ENCODE data around the gene FANCM.
A peak's percentile ranks its signal among the peaks of the same experiment; 100 is the strongest.

FANCM gene

GRCh38 chr14:45104561-45104960 lies 31.2 kb upstream of the FANCM start:
- no peaks in the 10 kb centered on the region for H3K9me3 ChIP-seq (replicated peaks in 1 of 11)
- no peaks in the 10 kb centered on the region for H3K27me3 ChIP-seq
- H3K4me1 ChIP-seq, result no peaks in the 10 kb centered on the region
- no peak overlapping the region for H3K4me2 ChIP-seq
- peaks cover 0 to 26% (median 5%) of the 10 kb centered on the region in 11 experiments; a peak in 12 of 22 replicates for H4K20me1 ChIP-seq
- peaks cover 73 to 100% (median 93%) of the 10 kb centered on the region in 11 experiments for H3K36me3 ChIP-seq
- TF ChIP-seq Cebpa-rat (IDR thresholded peaks at IDR 0.05), result no peak
- no peak overlapping the region for H3K9ac ChIP-seq
- no peak overlapping the region for H3K4me3 ChIP-seq
- H3K27ac ChIP-seq, result no peak overlapping the region

DNA sequence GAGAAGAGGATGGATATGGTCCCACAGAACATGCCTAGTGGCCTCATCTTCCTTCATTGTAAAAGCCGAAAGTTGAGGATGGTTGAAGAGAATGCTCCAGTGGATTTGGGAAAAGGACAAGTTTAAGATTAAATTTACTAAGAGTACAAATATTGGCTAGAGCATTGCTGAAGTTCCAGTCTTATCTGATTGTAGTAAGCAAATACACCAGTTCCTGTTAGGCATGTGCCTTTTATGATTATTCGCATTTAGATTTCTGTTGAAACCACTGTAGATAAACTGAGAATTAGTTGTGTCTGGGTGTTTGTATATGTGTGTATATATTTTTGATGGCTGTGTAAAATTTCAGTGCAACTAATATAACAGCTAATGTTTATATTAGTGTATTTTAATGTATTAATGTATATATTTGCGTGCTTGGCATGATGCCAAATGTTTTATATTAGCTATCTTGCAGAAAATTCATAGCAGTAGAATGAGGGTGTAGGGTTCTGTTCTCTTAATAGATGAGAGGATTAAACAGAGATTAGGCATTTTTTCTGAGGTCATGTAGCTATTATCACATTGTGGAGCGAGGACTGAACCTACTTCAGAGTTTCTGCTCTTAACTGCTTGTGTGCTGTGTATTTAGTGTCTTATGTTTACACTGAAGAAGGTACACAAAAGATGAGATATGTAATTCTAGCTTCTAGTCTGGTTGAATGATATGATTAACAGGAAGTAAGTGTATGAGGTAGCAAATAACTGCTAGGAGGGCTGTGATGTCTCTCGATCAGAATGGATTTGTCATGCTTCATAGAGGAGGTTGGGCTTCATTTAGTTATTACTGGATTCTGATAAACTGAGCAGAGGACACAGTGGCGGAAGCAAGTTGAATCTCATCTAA lies 22.6 kb upstream of the FANCM start:
- Histone ChIP-seq H3K4me2 (no peak overlapping the region), H3K27ac (no peak overlapping the region), H3K36me3 (peaks cover 90 to 100% (median 95%) of the 10 kb centered on the region in 11 experiments)

GRCh38 chr14:45114327-45114726 lies 21.4 kb upstream of the FANCM start:
- no peaks in the 10 kb centered on the region for H3K9me3 ChIP-seq (replicated peaks in 1 of 11)
- no peaks in the 10 kb centered on the region for H3K27me3 ChIP-seq
- H3K4me3 ChIP-seq, result no peak overlapping the region
- H3K27ac ChIP-seq, result no peak overlapping the region
- peaks cover 0 to 23% (median 7%) of the 10 kb centered on the region in 11 experiments; a peak in 11 of 22 replicates for H4K20me1 ChIP-seq
- peaks cover 94 to 100% (median 98%) of the 10 kb centered on the region in 11 experiments for H3K36me3 ChIP-seq
- H3K9ac ChIP-seq, result no peak overlapping the region
- no peaks in the 10 kb centered on the region for H3K4me1 ChIP-seq
- H3K4me2 ChIP-seq, result no peak overlapping the region
- TF ChIP-seq Cebpa-rat (IDR thresholded peaks at IDR 0.05), result no peak

More for the DNA sequence above, 22.6 kb upstream of the FANCM start:
- TF ChIP-seq Cebpa-rat (IDR thresholded peaks at IDR 0.05), result no peak
- Histone ChIP-seq H3K4me1 (no peaks in the 10 kb centered on the region), H4K20me1 (peaks cover 0 to 23% (median 7%) of the 10 kb centered on the region in 11 experiments; a peak in 11 of 22 replicates), H3K9me3 (replicated peaks in 1 of 11) (no peaks in the 10 kb centered on the region), H3K4me3 (no peak overlapping the region), H3K27me3 (no peaks in the 10 kb centered on the region), H3K9ac (no peak overlapping the region)

- no peak overlapping the region for H3K27ac ChIP-seq
- no peaks in the 10 kb centered on the region for H3K9me3 ChIP-seq (replicated peaks in 1 of 11)
- no peak for TF ChIP-seq Cebpa-rat (IDR thresholded peaks at IDR 0.05)
- peaks cover 0 to 17% (median 4%) of the 10 kb centered on the region in 11 experiments; a peak in 12 of 22 replicates for H4K20me1 ChIP-seq
- H3K4me2 ChIP-seq, result no peak overlapping the region
- peaks cover 88 to 100% (median 99%) of the 10 kb centered on the region in 11 experiments for H3K36me3 ChIP-seq
- H3K4me3 ChIP-seq, result no peak overlapping the region
- H3K27me3 ChIP-seq, result no peaks in the 10 kb centered on the region
- H3K9ac ChIP-seq, result no peak overlapping the region
- H3K4me1 ChIP-seq, result no peaks in the 10 kb centered on the region
These were observed 17.1 kb upstream of the FANCM start for GRCh38 chr14:45118594-45118993.

DNA sequence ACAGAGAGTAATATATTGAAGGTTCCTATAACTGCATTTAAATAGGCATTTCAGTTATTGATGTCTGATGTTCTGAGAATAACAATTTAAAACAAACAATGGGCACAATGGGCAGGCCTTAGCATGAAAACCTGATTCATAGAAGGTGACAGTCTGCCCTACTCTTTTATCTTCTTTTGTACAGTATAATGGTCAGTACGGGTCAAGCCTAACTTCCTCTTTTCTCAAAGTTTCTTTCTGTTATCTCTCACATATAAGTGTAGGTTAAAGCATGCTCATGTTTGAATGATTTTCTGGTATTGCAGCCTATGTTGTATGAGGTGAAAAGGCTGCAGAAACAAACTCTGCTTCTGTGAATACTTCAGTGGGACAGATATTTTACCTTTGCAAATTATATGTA lies 15.6 kb upstream of the FANCM start:
- no peaks in the 10 kb centered on the region for H3K9me3 ChIP-seq (replicated peaks in 1 of 11)
- no peak overlapping the region for H3K9ac ChIP-seq
- H3K4me1 ChIP-seq, result no peaks in the 10 kb centered on the region
- H4K20me1 ChIP-seq, result peaks cover 0 to 16% (median 4%) of the 10 kb centered on the region in 11 experiments; a peak in 10 of 22 replicates
- no peak for TF ChIP-seq Cebpa-rat (IDR thresholded peaks at IDR 0.05)
- H3K27ac ChIP-seq, result no peak overlapping the region
- H3K4me2 ChIP-seq, result no peak overlapping the region
- H3K4me3 ChIP-seq, result no peak overlapping the region
- no peaks in the 10 kb centered on the region for H3K27me3 ChIP-seq
- peaks cover 89 to 100% (median 99%) of the 10 kb centered on the region in 11 experiments for H3K36me3 ChIP-seq

DNA sequence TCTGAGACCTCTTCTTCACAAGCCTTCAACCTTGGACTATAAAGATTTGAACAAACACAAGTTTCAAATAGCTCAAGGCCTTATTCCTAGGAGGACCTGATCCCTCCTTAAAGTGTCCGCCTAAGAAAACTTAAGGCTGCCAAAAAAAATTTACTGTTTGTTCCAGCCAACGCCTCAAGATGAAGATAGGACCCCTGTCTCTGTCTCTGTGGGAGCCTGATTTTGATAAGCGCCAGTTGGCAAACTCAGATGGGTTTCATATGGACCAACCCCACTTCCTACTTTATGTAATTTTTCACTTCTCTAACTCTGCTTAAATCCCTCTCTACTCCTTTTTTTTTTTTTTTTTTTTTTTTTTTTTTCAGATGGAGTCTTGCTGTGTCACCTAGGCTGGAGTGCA lies 12.5 kb upstream of the FANCM start:
- peaks cover 0 to 6% (median under 1%) of the 10 kb centered on the region in 11 experiments; a peak in 6 of 22 replicates for H4K20me1 ChIP-seq
- no peak overlapping the region for H3K27ac ChIP-seq
- H3K9ac ChIP-seq, result no peak overlapping the region
- H3K4me3 ChIP-seq, result no peak overlapping the region
- no peaks in the 10 kb centered on the region for H3K9me3 ChIP-seq (replicated peaks in 1 of 11)
- H3K4me1 ChIP-seq, result no peaks in the 10 kb centered on the region
- no peak for TF ChIP-seq Cebpa-rat (IDR thresholded peaks at IDR 0.05)
- peaks cover 88 to 100% (median 97%) of the 10 kb centered on the region in 11 experiments for H3K36me3 ChIP-seq
- H3K4me2 ChIP-seq, result no peak overlapping the region
- H3K27me3 ChIP-seq, result no peaks in the 10 kb centered on the region

DNA sequence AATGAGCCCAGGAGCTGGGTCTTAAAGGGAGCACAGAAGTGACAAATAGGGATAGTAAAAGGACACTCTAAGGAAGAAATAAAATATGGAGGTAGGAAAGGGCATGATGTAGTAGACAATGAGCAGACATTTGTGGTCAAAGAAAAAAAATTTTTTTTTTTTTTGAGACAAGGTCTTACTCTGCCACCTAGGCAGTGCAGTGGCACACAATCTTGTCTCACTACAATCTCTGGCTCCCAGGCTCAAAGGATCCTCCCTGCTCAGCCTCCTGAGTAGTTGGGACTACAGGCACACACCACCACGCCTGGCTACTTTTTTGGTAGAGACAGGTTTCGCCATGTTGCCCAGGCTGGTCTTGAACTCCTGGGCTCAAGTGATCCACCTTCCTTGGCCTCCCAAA lies 10.0 kb upstream of the FANCM start:
- H3K27ac ChIP-seq, result no peak overlapping the region
- H3K4me3 ChIP-seq, result no peak overlapping the region
- no peak overlapping the region for H3K4me2 ChIP-seq
- peaks cover 0 to 9% (median 0%) of the 10 kb centered on the region in 11 experiments; a peak in 4 of 22 replicates for H4K20me1 ChIP-seq
- H3K36me3 ChIP-seq, result peaks cover 83 to 99% (median 86%) of the 10 kb centered on the region in 11 experiments
- H3K4me1 ChIP-seq, result peaks cover 0 to 6% (median 1%) of the 10 kb centered on the region in 10 experiments; a peak in 8 of 20 replicates
- no peaks in the 10 kb centered on the region for H3K9me3 ChIP-seq (replicated peaks in 1 of 11)
- TF ChIP-seq Cebpa-rat (IDR thresholded peaks at IDR 0.05), result no peak
- H3K9ac ChIP-seq, result no peak overlapping the region
- H3K27me3 ChIP-seq, result no peaks in the 10 kb centered on the region

DNA sequence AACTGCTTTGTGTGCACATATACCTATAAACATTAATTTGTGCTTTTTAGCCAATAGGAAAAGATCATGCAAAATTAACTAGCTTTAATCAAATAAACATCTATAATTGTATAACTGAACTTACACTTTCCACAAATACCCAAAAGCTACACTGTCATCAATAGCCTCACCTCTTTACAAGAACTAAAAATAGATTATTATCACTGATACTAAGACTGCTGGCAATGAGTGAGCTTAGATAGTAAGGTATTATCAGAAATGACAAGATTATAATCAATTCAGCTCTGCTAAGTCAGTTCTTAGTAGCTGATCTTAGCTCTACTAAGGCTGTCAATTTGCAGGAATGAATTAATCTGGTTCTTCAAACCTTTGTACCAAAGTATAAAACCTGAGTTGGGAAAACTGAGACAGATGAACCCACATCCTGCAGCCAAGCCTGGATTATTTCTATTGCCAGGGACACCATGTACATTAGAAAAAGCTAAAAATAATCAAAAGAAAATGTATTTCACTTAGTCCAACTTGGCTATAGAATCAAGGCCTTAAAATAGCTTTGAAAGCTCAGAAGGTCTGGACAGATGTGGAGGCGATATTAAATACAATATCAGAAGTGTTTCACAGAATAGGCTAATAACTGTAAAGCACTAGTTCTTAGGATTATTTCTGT lies 6.6 kb upstream of the FANCM start:
- no peak for TF ChIP-seq Cebpa-rat (IDR thresholded peaks at IDR 0.05)
- H3K4me1 ChIP-seq, result peaks cover 6 to 33% (median 16%) of the 10 kb centered on the region in 10 experiments; a peak in 19 of 20 replicates
- no peak overlapping the region for H3K4me2 ChIP-seq
- peaks cover 51 to 78% (median 56%) of the 10 kb centered on the region in 11 experiments for H3K36me3 ChIP-seq
- H3K4me3 ChIP-seq, result no peak overlapping the region
- no peaks in the 10 kb centered on the region for H3K9me3 ChIP-seq (replicated peaks in 1 of 11)
- H3K27me3 ChIP-seq, result no peaks in the 10 kb centered on the region
- H3K9ac ChIP-seq, result no peak overlapping the region
- peaks cover 0 to 9% (median 0%) of the 10 kb centered on the region in 11 experiments; a peak in 2 of 22 replicates for H4K20me1 ChIP-seq
- no peak overlapping the region for H3K27ac ChIP-seq

DNA sequence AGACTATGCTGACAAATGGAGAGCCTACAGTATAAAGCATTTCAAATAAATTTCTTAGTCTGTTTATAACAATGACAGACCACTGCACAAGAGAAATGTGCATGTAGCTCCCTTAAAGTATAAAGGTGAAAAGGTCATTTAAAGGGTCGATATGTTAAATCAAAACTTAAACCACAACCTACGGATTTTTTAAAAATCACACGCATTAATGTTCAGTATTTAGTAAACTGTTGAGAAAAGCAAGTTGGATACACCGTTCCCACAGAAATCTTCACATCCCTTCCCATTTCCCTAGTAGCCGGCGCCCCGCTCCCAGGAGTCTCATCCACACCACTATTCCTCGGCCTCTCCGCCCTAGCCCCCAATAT lies 2.1 kb upstream of the FANCM start:
- H3K4me1 ChIP-seq, result peaks cover 21 to 57% (median 39%) of the 10 kb centered on the region in 10 experiments

More for the DNA sequence above, 2.1 kb upstream of the FANCM start:
- Histone ChIP-seq H3K27me3 (no peaks in the 10 kb centered on the region), H3K27ac (peak overlapping the region; percentile 89 to 97 (median 94)), H3K9me3 (replicated peaks in 1 of 11) (no peaks in the 10 kb centered on the region), H3K36me3 (peaks cover 8 to 33% (median 12%) of the 10 kb centered on the region in 11 experiments; a peak in 20 of 22 replicates), H3K4me2 (peak overlapping the region; percentile 72 to 93 (median 81)), H3K9ac (peak overlapping the region; percentile 89 to 96 (median 94)), H4K20me1 (peaks cover 0 to 13% (median 0%) of the 10 kb centered on the region in 11 experiments; a peak in 6 of 22 replicates), H3K4me3 (peak overlapping the region; percentile 61 to 91 (median 86))
- TF ChIP-seq Cebpa-rat (IDR thresholded peaks at IDR 0.05), result no peak

All from BLaER1 treated with 17β-estradiol and CSF1 and Interleukin-3, amounts not matched to agents 10 nM and 100 nM (cell line).